Adrenal gland (tissue), 5 donors: ENCODE data around the gene TCTN1.

Source experiments
- CTCF ChIP-seq, 6 experiments: fragments of 450-650 bp in 4 of 6; fragments of 200-600 bp in 2 of 6; sonication (generic) in 1 of 6; IDR thresholded peaks; 1 replicate in 5 of 6; 2 replicates in 1 of 6; pipeline versions ENCODE4 v1.5.1 to v1.8.0; 2016 to 2021; ENCODE audit warnings: antibody characterized with exemption in 6 of 6, mild to moderate bottlenecking in 2 of 6, moderate library complexity in 1 of 6
- POLR2A ChIP-seq, 2 donors: fragments of 450-650 bp; IDR thresholded peaks; one replicate each; pipeline ENCODE4 v1.6.1; 2017; ENCODE audit warnings: antibody characterized with exemption in 2 of 2, mild to moderate bottlenecking in 2 of 2, moderate library complexity in 1 of 2
- donor health status: DM: no; HTN: no; CAD: no.

GRCh38 chr12:110698171-110698902 is 84.4 kb downstream of the TCTN1 start:
- TF ChIP-seq CTCF (IDR thresholded peaks at IDR 0.05) = peak; percentile 23 to 78 (median 68)
- TF ChIP-seq POLR2A (IDR thresholded peaks at IDR 0.05) = no peak
